Spinal cord (tissue), 10 donors: ENCODE measurements around the gene TRAF7. TPM values are rescaled to one million over a fixed set of nuclear protein-coding genes. Genes with fewer than 3 reads are reported as not detected.
"Not testable (repeated sequence)": the region's sequence is repeated elsewhere in the genome, so short reads cannot be mapped to it uniquely, and the experiment has no call there.

ENCODE experiments used
- DNase-seq, 6 donors: peaks; one replicate each; pipeline versions ENCODE4 v3.0.0 to v3.0.0-alpha.2; 2013 to 2015; ENCODE audit warnings: low spot score in 6 of 6, low read depth in 4 of 6
- H3K27ac ChIP-seq: one replicate; pipeline ENCODE4 v1.5.1; 2013; ENCODE audit warnings: low read depth, low read length, control low read depth
- H3K27me3 ChIP-seq: one replicate; pipeline ENCODE4 v1.6.1; 2013; ENCODE audit warnings: low read length; ENCODE audit not compliant: control insufficient read depth, insufficient read depth
- H3K36me3 ChIP-seq: one replicate; pipeline ENCODE4 v1.6.1; 2013; ENCODE audit warnings: low read length; ENCODE audit not compliant: control insufficient read depth, insufficient read depth
- H3K4me1 ChIP-seq: one replicate; pipeline ENCODE4 v1.6.1; 2013; ENCODE audit warnings: low read length; ENCODE audit not compliant: control insufficient read depth, insufficient read depth
- H3K4me3 ChIP-seq: one replicate; pipeline ENCODE4 v1.5.1; 2013; ENCODE audit warnings: low read depth, low read length, control low read depth
- H3K9me3 ChIP-seq: one replicate; pipeline ENCODE4 v1.6.1; 2013; ENCODE audit warnings: low read length; ENCODE audit not compliant: control insufficient read depth, insufficient read depth
- WGBS: methylation state at CpG from one replicate; pipeline ENCODE4 v1.1.5; 2013; ENCODE audit warnings: missing lambda C conversion rate; ENCODE audit not compliant: insufficient coverage; 5-methylcytosine and 5-hydroxymethylcytosine counted together
- polyA plus RNA-seq, 2 donors: library from polyadenylated mRNA; unstranded; fragments of 120-200 nt; gene quantifications; one replicate each; pipeline ENCODE4 v1.2.1, GENCODE V29; 2013; ENCODE audit not compliant: insufficient read length in 2 of 2
- total RNA-seq, 2 donors: library from RNA; depleted of rRNA in 1 of 2; stranded (reverse); fragments of 120-200 nt in 1 of 2; fragments of >200 nt in 1 of 2; gene quantifications; one replicate each; pipeline versions ENCODE4 v1.2.3 to v1.2.4, GENCODE V29; 2013 to 2014
- donor health status: healthy.

The TRAF7 gene
- total and polyA plus RNA-seq, 4 donors, result 20.4 to 62.6 (median 51.4) TPM

- Histone ChIP-seq H3K4me3 (no peak overlapping the region), H3K27ac (no peak overlapping the region), H3K9me3 (no peaks in the 10 kb centered on the region), H3K36me3 (peaks cover 24% of the 10 kb centered on the region), H3K4me1 (peaks cover 33% of the 10 kb centered on the region), H3K27me3 (peaks cover 3% of the 10 kb centered on the region)
- 22% methylated on average over 25 of the region's 32 CpGs for WGBS
- no peak for DNase-seq
Observed at GRCh38 chr16:2196981-2197511, 41.5 kb downstream of the TRAF7 start.

GRCh38 chr16:2197765-2198164 lies 42.2 kb downstream of the TRAF7 start:
- Histone ChIP-seq H3K4me1 (peaks cover 29% of the 10 kb centered on the region), H3K27me3 (peaks cover 3% of the 10 kb centered on the region), H3K36me3 (peaks cover 17% of the 10 kb centered on the region), H3K4me3 (no peak overlapping the region), H3K27ac (no peak overlapping the region), H3K9me3 (no peaks in the 10 kb centered on the region)
- DNase-seq, result no peak
- WGBS, result 80% methylated on average over 5 of the region's 6 CpGs

GRCh38 chr16:2198283-2198682 lies 42.7 kb downstream of the TRAF7 start:
- WGBS, result no CpG with 5 or more reads among the region's 4 CpGs
- no peaks in the 10 kb centered on the region for H3K9me3 ChIP-seq
- no peak overlapping the region for H3K4me3 ChIP-seq
- no peak overlapping the region for H3K27ac ChIP-seq
- no peak for DNase-seq
- peaks cover 3% of the 10 kb centered on the region for H3K27me3 ChIP-seq
- H3K36me3 ChIP-seq, result peaks cover 14% of the 10 kb centered on the region
- H3K4me1 ChIP-seq, result peaks cover 29% of the 10 kb centered on the region

- Histone ChIP-seq H3K27me3 (peaks cover 3% of the 10 kb centered on the region), H3K36me3 (peaks cover 7% of the 10 kb centered on the region), H3K4me3 (no peak overlapping the region), H3K27ac (no peak overlapping the region), H3K9me3 (no peaks in the 10 kb centered on the region), H3K4me1 (peaks cover 23% of the 10 kb centered on the region)
- DNase-seq, result no peak
- WGBS, result 76% methylated on average over 5 of the region's 5 CpGs
Observed at GRCh38 chr16:2199095-2199494, 43.5 kb downstream of the TRAF7 start.

GRCh38 chr16:2199621-2200139 lies 44.1 kb downstream of the TRAF7 start:
- H3K36me3 ChIP-seq, result peaks cover under 1% of the 10 kb centered on the region
- no peaks in the 10 kb centered on the region for H3K9me3 ChIP-seq
- DNase-seq, result no peak
- H3K4me3 ChIP-seq, result no peak overlapping the region
- peaks cover 3% of the 10 kb centered on the region for H3K27me3 ChIP-seq
- 62% methylated on average over 14 of the region's 14 CpGs for WGBS
- H3K4me1 ChIP-seq, result peaks cover 20% of the 10 kb centered on the region
- no peak overlapping the region for H3K27ac ChIP-seq

- Histone ChIP-seq H3K27me3 (peaks cover 3% of the 10 kb centered on the region), H3K4me1 (peaks cover 18% of the 10 kb centered on the region), H3K4me3 (no peak overlapping the region), H3K27ac (no peak overlapping the region), H3K9me3 (no peaks in the 10 kb centered on the region), H3K36me3 (no peaks in the 10 kb centered on the region)
- DNase-seq, result no peak
- WGBS, result 81% methylated on average over 4 of the region's 6 CpGs
Observed at GRCh38 chr16:2200313-2200712, 44.7 kb downstream of the TRAF7 start.

- not testable (repeated sequence) for H3K9me3 ChIP-seq, DNase-seq, H3K27ac ChIP-seq, H3K27me3 ChIP-seq, H3K4me3 ChIP-seq
- 100% methylated on average over 3 of the region's 8 CpGs for WGBS
- Histone ChIP-seq H3K36me3 (peaks cover 22% of the 10 kb centered on the region), H3K4me1 (peaks cover 27% of the 10 kb centered on the region)
Observed at GRCh38 chr16:2203119-2203688, 47.6 kb downstream of the TRAF7 start.

- H3K27ac ChIP-seq, result peak overlapping the region; percentile 95
- 88% methylated on average over 9 of the region's 13 CpGs for WGBS
- DNase-seq, result no peak
- peaks cover 28% of the 10 kb centered on the region for H3K4me1 ChIP-seq
- H3K36me3 ChIP-seq, result peaks cover 35% of the 10 kb centered on the region
- H3K27me3 ChIP-seq, result no peaks in the 10 kb centered on the region
- H3K9me3 ChIP-seq, result no peaks in the 10 kb centered on the region
- H3K4me3 ChIP-seq, result peak overlapping the region; percentile 90
Observed at GRCh38 chr16:2204416-2205103, 49.0 kb downstream of the TRAF7 start.

GRCh38 chr16:2205104-2205966 lies 49.8 kb downstream of the TRAF7 start, which contains the start of gene MLST8:
TSS of gene MLST8 (plus strand) at chr16:2205454. CDS start at chr16:2206086, 632 bp downstream.
- no peaks in the 10 kb centered on the region for H3K9me3 ChIP-seq
- WGBS, result under 1% methylated on average over 89 of the region's 93 CpGs
- peak within 1 kb of the TSS; percentile 95 for H3K27ac ChIP-seq
- peaks cover 30% of the 10 kb centered on the region for H3K4me1 ChIP-seq
- peak; percentile 78 to 97 (median 83) for DNase-seq
- H3K4me3 ChIP-seq, result peak within 1 kb of the TSS; percentile 90
- H3K36me3 ChIP-seq, result peaks cover 43% of the 10 kb centered on the region
- H3K27me3 ChIP-seq, result no peaks in the 10 kb centered on the region
